NOMO-1 (cell line): ENCODE measurements around the gene KCNK13.
A peak's percentile ranks its signal among the peaks of the same experiment; 100 is the strongest.
"Not testable (repeated sequence)": the region's sequence is repeated elsewhere in the genome, so short reads cannot be mapped to it uniquely, and the experiment has no call there.

Source experiments
- DNase-seq, 2 experiments: peaks; one replicate each; lab custom pipeline; 2025; ENCODE audit not compliant: unreplicated experiment in 2 of 2; lab: John Stamatoyannopoulos, UW

KCNK13 gene

GRCh38 chr14:90184571-90185266 is 122.9 kb downstream of the KCNK13 start:
- no peak for DNase-seq

GRCh38 chr14:90188588-90188987 is 126.8 kb downstream of the KCNK13 start:
- DNase-seq: no peak

GRCh38 chr14:90191154-90191553 is 129.4 kb downstream of the KCNK13 start:
- DNase-seq: no peak

GRCh38 chr14:90191585-90191984 is 129.8 kb downstream of the KCNK13 start:
- DNase-seq: no peak

GRCh38 chr14:90193925-90194324 is 132.1 kb downstream of the KCNK13 start:
- no peak for DNase-seq

- DNase-seq: peak; percentile 42 to 52
Measured at GRCh38 chr14:90194706-90195105, 132.9 kb downstream of the KCNK13 start.

- no peak for DNase-seq
Measured at GRCh38 chr14:90198541-90199060, 136.8 kb downstream of the KCNK13 start.

GRCh38 chr14:90200546-90200945 is 138.8 kb downstream of the KCNK13 start:
- DNase-seq: not testable (repeated sequence)

- DNase-seq: no peak
Measured at GRCh38 chr14:90201344-90201743, 139.6 kb downstream of the KCNK13 start.

- no peak for DNase-seq
Measured at GRCh38 chr14:90204516-90204915, 142.7 kb downstream of the KCNK13 start.

- no peak for DNase-seq
Measured at GRCh38 chr14:90213099-90213748, 151.4 kb downstream of the KCNK13 start.

- DNase-seq: no peak
Measured at GRCh38 chr14:90228478-90228877, 166.7 kb downstream of the KCNK13 start.

- not testable (repeated sequence) for DNase-seq
Measured at GRCh38 chr14:90229942-90230341, 168.1 kb downstream of the KCNK13 start.
